RPMI8226 (cell line): ENCODE measurements around the gene HIC1.

ENCODE experiments used
- DNase-seq: peaks from one replicate; pipeline ENCODE4 v3.0.0-alpha.2; 2015

The HIC1 gene

GRCh38 chr17:2077040-2077439 is 22.1 kb downstream of the HIC1 start:
- DNase-seq, result no peak

DNA sequence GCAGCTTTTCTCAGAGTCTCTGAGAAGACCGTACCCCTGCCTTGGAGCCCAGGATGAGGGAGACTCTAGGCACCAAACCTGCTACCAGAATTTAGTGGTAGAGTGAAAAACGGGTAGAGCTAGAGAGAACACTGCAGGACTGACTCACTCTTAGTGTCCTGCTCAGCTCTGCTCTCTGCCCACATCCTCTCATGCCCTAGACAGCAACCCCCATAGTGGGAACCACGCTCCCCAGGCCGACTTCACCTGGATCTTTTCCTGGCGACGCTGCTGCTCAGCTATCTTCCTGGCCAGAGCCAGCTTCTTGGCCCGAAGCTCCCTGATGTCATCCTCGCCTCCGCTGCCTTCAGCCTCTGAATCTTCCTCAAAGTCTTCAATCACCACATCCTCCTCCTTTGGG is 26.7 kb downstream of the HIC1 start:
- DNase-seq, result no peak

GRCh38 chr17:2082003-2082781 is 27.3 kb downstream of the HIC1 start:
- no peak for DNase-seq

DNA sequence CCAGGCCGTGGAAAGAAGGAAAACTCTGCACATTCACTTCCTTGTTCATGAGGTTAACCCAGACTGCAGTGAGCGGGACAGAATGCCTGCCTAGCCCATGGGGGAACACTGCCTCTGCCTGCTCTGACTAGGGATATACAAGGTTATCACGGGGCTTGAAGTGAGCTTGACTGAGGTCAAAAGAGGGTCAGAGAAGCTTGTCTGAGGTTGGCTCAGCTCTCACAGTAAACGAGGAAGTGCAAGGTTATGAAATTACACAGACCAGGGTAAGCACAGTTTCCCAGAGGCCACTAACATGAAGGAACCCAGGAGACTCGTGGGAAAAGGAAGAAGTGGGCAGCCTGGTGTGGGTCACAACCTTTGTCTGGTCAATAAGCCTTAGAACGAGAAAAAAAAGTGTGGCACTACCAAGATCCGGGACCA is 28.7 kb downstream of the HIC1 start:
- DNase-seq, result peak; percentile 19

DNA sequence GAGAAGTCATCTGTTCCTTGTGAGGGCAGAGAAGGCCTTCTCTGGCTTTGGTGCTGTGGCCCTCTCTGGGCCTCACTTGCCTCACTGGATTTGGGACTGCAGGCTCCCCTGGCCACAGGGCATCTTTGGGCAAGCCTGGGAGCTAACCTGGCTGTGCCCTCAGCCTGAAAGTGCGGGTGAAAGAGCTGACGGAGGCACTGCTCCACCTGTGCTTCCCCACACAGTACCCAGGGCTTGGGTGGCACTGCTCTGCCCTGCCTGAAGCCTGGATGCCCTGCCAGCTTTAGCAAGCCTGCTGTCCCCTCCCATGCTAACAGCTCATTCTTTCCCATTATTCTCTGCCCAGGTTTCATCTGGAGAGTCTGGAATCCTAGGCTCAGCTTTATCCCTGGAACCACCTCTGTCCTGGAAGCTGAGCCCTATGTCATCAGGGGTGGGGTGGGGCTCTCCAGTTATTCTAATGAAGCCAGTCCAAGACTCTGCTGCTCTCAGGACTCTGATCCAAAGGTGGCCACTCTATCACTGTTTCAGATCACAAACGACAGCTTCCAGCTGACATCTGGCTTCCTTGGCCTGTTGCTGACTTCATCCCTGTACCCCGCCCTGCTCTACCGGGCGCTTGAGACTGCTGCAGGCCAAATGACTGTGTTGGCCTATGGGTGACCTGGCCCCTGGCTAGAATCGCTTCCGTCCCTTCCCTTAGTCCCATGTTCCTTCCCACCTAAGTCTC is 29.3 kb downstream of the HIC1 start:
- DNase-seq, result no peak

- no peak for DNase-seq
These were observed 30.1 kb downstream of the HIC1 start for GRCh38 chr17:2084766-2085647.

- no peak for DNase-seq
These were observed 30.7 kb downstream of the HIC1 start for GRCh38 chr17:2085648-2085949.

GRCh38 chr17:2086306-2086705 is 31.4 kb downstream of the HIC1 start:
- DNase-seq, result no peak

- peak; percentile 74 for DNase-seq
These were observed 32.8 kb downstream of the HIC1 start for GRCh38 chr17:2087597-2088211.

DNA sequence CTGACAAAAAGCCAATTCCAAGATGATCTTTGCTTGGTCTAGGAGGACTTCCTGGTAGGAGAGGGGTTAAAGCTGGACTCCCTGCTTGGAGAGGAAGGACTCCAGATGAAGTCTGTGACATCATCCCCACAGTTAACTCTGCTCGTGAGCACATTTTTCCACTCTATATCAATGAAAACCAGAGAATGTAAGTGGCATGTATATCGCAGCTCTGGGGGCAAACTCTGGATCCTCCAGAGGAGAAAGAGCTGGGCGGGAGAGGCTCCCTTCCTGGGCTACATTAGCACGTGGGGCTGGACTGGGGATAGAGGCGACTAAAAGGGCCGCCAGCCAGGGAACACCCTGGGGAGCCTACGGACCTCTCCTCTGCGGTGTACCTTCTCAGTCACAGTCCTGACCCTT is 34.1 kb downstream of the HIC1 start:
- no peak for DNase-seq

GRCh38 chr17:2090210-2090641 is 35.3 kb downstream of the HIC1 start:
- no peak for DNase-seq

DNA sequence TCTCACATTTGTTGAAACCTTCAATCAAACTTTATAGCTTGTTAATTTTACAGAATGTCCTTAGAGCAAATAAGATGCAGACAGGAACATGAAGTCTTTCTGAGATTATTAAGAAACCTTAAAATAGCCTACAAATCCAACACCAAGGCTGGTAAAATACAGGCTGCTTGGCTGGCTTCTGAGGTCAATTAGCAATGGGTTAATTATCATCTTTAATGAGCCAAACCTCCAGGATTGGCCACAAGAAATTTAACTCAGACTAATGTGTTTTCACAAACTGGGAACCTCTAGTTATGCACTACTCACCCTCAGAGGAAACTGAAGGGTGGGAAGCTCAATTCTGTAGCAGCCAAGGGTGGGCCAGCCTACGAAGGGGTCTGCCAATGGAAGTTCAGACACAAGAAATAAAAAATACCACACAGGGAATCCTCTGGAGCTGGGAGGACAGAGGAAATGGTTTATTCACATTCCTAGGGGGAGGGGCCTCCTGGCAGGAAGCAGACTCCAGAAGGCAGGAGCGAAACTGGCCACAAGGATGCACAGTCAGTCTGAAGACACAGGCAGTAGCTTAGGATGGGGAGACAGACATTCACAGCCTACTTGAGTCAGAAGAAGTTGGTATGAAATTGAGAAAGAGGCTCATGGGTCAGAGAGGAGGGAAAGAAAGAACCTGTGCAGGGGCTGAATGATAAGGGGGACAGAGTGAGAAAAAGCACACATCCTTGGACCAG is 36.1 kb downstream of the HIC1 start:
- no peak for DNase-seq

- no peak for DNase-seq
These were observed 37.4 kb downstream of the HIC1 start for GRCh38 chr17:2092253-2092652.

DNA sequence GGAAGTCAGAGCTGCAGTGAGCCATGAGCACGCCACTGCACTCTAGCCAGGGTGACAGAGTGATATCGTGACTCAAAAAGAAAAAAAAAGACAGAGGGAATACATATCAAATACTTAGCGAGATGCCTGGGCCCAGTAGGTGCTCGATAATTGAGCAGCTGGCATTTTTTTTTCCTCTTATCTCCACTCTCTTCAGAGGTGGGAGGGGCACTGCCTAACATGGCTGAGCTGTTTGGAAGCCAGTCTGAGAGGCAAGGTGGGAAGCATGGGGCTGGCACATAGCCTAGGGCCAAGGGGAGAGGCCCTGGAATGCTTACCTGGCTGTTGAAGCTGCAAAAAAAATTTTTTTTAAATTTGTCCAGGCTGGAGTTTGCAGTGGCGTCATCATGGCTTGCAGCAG is 38.4 kb downstream of the HIC1 start:
- DNase-seq, result no peak

DNA sequence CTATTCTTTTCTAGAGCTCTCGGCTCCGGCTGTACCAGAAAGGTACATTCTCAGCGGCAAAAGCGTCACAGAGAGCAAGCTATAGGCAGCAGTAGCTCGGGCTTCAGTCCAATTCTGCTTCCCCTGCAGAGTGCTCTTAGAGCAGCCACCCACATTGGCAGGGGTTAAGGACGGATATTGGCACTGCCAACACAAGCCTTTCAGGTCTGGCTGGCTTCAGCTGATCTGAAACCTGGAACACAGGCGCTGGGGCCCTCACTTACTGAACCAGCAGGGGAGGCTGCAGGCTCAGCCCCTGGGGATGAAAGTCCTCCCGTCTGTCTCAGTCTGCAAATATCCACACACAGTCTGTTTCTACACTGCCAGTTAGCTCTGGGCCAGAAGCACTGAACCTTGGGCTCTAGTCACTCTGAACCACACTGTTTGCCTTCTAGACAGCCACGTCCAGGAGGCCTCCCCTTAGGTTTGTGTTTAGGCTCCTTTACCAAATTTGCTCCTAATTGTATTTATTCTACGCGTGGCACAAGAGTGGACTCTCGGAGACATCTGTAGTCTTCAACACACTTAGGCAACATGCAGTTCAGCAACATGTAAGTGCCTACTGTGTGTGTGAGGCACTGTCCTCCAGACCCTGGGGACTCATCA is 40.1 kb downstream of the HIC1 start:
- DNase-seq, result no peak

DNA sequence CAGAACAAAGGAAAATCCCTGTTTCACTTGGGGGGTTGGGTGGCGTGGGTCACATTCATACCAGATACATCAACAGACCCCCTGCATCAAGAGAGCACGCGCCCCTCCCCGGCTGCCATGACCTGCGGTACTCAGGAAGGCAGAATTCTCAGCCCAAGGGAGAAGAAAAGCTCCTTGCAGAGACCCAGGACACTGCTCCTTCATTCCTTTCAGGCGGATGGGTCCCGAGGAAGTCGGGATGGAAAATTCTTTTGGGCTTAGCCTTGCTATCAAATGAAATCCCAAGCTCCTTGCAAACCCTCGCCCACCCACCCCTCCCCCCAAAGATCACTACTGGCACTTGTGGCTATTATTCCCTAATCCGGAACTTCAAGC is 40.6 kb downstream of the HIC1 start:
- no peak for DNase-seq

GRCh38 chr17:2101448-2102257 is 46.8 kb downstream of the HIC1 start:
- DNase-seq, result no peak

GRCh38 chr17:2102931-2103809 is 48.3 kb downstream of the HIC1 start:
- DNase-seq, result no peak

- no peak for DNase-seq
These were observed 50.8 kb downstream of the HIC1 start for GRCh38 chr17:2105663-2106062.
